Measurements from ENCODE around the gene CIDEA. TPM values are rescaled to one million over a fixed set of nuclear protein-coding genes. Genes with fewer than 3 reads are reported as not detected.

Gene CIDEA
- total RNA-seq, 1 experiment from 2014 or later: not detected

- no peaks in the 10 kb centered on the region for H3K9me3 ChIP-seq (ENCODE audit: low read length)
- peak overlapping the region; percentile 94 for H3K4me2 ChIP-seq (ENCODE audit: low read length)
- H2AFZ ChIP-seq (ENCODE audit: low read length): peak overlapping the region; percentile 98
- H3F3A ChIP-seq (ENCODE audit: low read length, unreplicated experiment): no peaks in the 10 kb centered on the region
- peak overlapping the region; percentile 87 for H3K4me3 ChIP-seq (ENCODE audit: low read length)
- CTCF ChIA-PET: interaction anchor here (0.5 to 1.6 kb wide), 23 partner anchors 8 to 518 kb away, joined by 3 to 23 read pairs (median 5); partner anchors contain the start of genes AFG3L2 and PSMG2
- no peaks in the 10 kb centered on the region for H3K9me2 ChIP-seq (replicated peaks; ENCODE audit: low read length)
- H3K27me3 ChIP-seq (ENCODE audit: low read length): no peaks in the 10 kb centered on the region
- TF ChIP-seq CTCF (conservative IDR thresholded peaks at IDR 0.05; ENCODE audit: low read depth, low read length) (peak; percentile 74), EZH2phosphoT487 (IDR thresholded peaks at IDR 0.05; ENCODE audit: borderline replicate concordance, low read length) (no peak), EZH2 (IDR thresholded peaks at IDR 0.05; ENCODE audit: low read length, unreplicated experiment) (no peak)
- peak; percentile 96 for ATAC-seq
- H3K27ac ChIP-seq (ENCODE audit: low read length): peak overlapping the region; percentile 33
- no peaks in the 10 kb centered on the region for H3K36me3 ChIP-seq (ENCODE audit: low read depth, low read length)
- POLR2A ChIA-PET (ENCODE audit: unreplicated experiment): interaction anchor here (0.6 to 0.8 kb wide), 4 partner anchors 11 to 415 kb away, joined by 3 to 6 read pairs (median 4); no protein-coding TSS in a partner anchor
- intact Hi-C loops (cut with micrococcal nuclease): loop anchor here (1.0 kb wide), 1 partner anchor 179 kb away; no protein-coding TSS in a partner anchor
- H3K79me2 ChIP-seq (ENCODE audit: low read length): no peaks in the 10 kb centered on the region
- no peaks in the 10 kb centered on the region for H3K4me1 ChIP-seq (ENCODE audit: insufficient read depth, low read length)
- DNase-seq: peak; percentile 82
- H4K20me1 ChIP-seq (ENCODE audit: low read length): no peaks in the 10 kb centered on the region
- H3K9ac ChIP-seq (ENCODE audit: low read length): peak overlapping the region; percentile 85
- BruUV-seq (replicated peaks): no TSS peak
These were observed 17.4 kb downstream of the CIDEA start for GRCh38 chr18:12271376-12272235.

- Histone ChIP-seq H3K9me2 (replicated peaks; ENCODE audit: low read length) (no peaks in the 10 kb centered on the region), H3K27me3 (ENCODE audit: low read length) (no peaks in the 10 kb centered on the region), H3K36me3 (ENCODE audit: low read depth, low read length) (no peaks in the 10 kb centered on the region), H3K27ac (ENCODE audit: low read length) (no peak overlapping the region), H2AFZ (ENCODE audit: low read length) (no peak overlapping the region), H4K20me1 (ENCODE audit: low read length) (no peaks in the 10 kb centered on the region), H3K79me2 (ENCODE audit: low read length) (no peaks in the 10 kb centered on the region), H3K4me2 (ENCODE audit: low read length) (no peak overlapping the region), H3K4me3 (ENCODE audit: low read length) (no peak overlapping the region), H3F3A (ENCODE audit: low read length, unreplicated experiment) (no peaks in the 10 kb centered on the region), H3K9ac (ENCODE audit: low read length) (no peak overlapping the region), H3K4me1 (ENCODE audit: insufficient read depth, low read length) (no peaks in the 10 kb centered on the region), H3K9me3 (ENCODE audit: low read length) (no peaks in the 10 kb centered on the region)
- POLR2A ChIA-PET (ENCODE audit: unreplicated experiment): no interaction called here
- CTCF ChIA-PET: no interaction called here
- TF ChIP-seq CTCF (conservative IDR thresholded peaks at IDR 0.05; ENCODE audit: low read depth, low read length) (no peak), EZH2 (IDR thresholded peaks at IDR 0.05; ENCODE audit: low read length, unreplicated experiment) (no peak), EZH2phosphoT487 (IDR thresholded peaks at IDR 0.05; ENCODE audit: borderline replicate concordance, low read length) (no peak)
- DNase-seq: no peak
- intact Hi-C loops (cut with micrococcal nuclease): no loop called here
- ATAC-seq: no peak
- no TSS peak for BruUV-seq (replicated peaks)
These were observed 20.6 kb downstream of the CIDEA start for GRCh38 chr18:12274793-12275192.

Data from PC-3 (cell line).